ENCODE measurements around the gene MUC3A. TPM values are rescaled to one million over a fixed set of nuclear protein-coding genes. Genes with fewer than 3 reads are reported as not detected.
"Not testable (repeated sequence)": the region's sequence is repeated elsewhere in the genome, so short reads cannot be mapped to it uniquely, and the experiment has no call there.

Gene MUC3A
- total and polyA plus RNA-seq, 2 experiments from 2014 or later, result 16.3 to 44.4 TPM

GRCh38 chr7:100991631-100992030, 42.3 kb downstream of the MUC3A start (continued):
- TF ChIP-seq JUNB (IDR thresholded peaks at IDR 0.05; ENCODE audit: unreplicated experiment), result no peak
- no peak for TF ChIP-seq ETS1 (IDR thresholded peaks at IDR 0.05)
- TF ChIP-seq CTCF (conservative IDR thresholded peaks at IDR 0.05; ENCODE audit: low read depth in 2 of 2), result no peak
- TF ChIP-seq EZH2phosphoT487 (IDR thresholded peaks at IDR 0.05; ENCODE audit: unreplicated experiment), result no peak

- H3K4me3 Mint-ChIP-seq; ATAC-seq; H3K4me1 ChIP-seq (ENCODE audit: insufficient read depth); H3K36me3 Mint-ChIP-seq (ENCODE audit: low read depth); H3K27ac ChIP-seq (ENCODE audit: low read depth); H3K36me3 ChIP-seq (ENCODE audit: insufficient read depth); H3K4me3 ChIP-seq; H3K9me3 Mint-ChIP-seq; H3K4me1 Mint-ChIP-seq; H3K27me3 Mint-ChIP-seq (ENCODE audit: insufficient read depth, low read depth, poor library complexity); H3F3A ChIP-seq (replicated peaks; ENCODE audit: low read depth); H4K20me1 ChIP-seq (replicated peaks; ENCODE audit: insufficient read depth); DNase-seq (ENCODE audit: low spot score); H3K79me2 ChIP-seq (replicated peaks; ENCODE audit: insufficient read depth); H3K4me2 ChIP-seq; H3K27ac Mint-ChIP-seq; H3K27me3 ChIP-seq (ENCODE audit: insufficient read depth); H2AFZ ChIP-seq; H3K9me2 ChIP-seq (ENCODE audit: insufficient read depth): not testable (repeated sequence)
Measured at GRCh38 chr7:100992280-100992679, 42.9 kb downstream of the MUC3A start.

GRCh38 chr7:100994671-100995070, 45.3 kb downstream of the MUC3A start:
- not testable (repeated sequence) for H3K4me2 ChIP-seq; H3F3A ChIP-seq (replicated peaks; ENCODE audit: low read depth); H3K27ac ChIP-seq (ENCODE audit: low read depth); H3K27me3 ChIP-seq (ENCODE audit: insufficient read depth); H4K20me1 ChIP-seq (replicated peaks; ENCODE audit: insufficient read depth); H3K36me3 ChIP-seq (ENCODE audit: insufficient read depth); H3K36me3 Mint-ChIP-seq (ENCODE audit: low read depth); DNase-seq (ENCODE audit: low spot score); H3K9me2 ChIP-seq (ENCODE audit: insufficient read depth); ATAC-seq; H3K4me3 ChIP-seq; H3K4me1 ChIP-seq (ENCODE audit: insufficient read depth); H3K4me1 Mint-ChIP-seq; H3K9me3 Mint-ChIP-seq; H3K4me3 Mint-ChIP-seq; H3K79me2 ChIP-seq (replicated peaks; ENCODE audit: insufficient read depth); H3K27me3 Mint-ChIP-seq (ENCODE audit: insufficient read depth, low read depth, poor library complexity); H3K27ac Mint-ChIP-seq; H2AFZ ChIP-seq

GRCh38 chr7:100998530-100998929, 49.2 kb downstream of the MUC3A start:
- not testable (repeated sequence) for DNase-seq (ENCODE audit: low spot score); H3K4me1 ChIP-seq (ENCODE audit: insufficient read depth); H3K4me1 Mint-ChIP-seq; H3K4me3 ChIP-seq; H3K27me3 Mint-ChIP-seq (ENCODE audit: insufficient read depth, low read depth, poor library complexity); H3K27ac ChIP-seq (ENCODE audit: low read depth); H3K9me2 ChIP-seq (ENCODE audit: insufficient read depth); H3K79me2 ChIP-seq (replicated peaks; ENCODE audit: insufficient read depth); H3K27me3 ChIP-seq (ENCODE audit: insufficient read depth); ATAC-seq; H2AFZ ChIP-seq; H3F3A ChIP-seq (replicated peaks; ENCODE audit: low read depth); H4K20me1 ChIP-seq (replicated peaks; ENCODE audit: insufficient read depth); H3K4me2 ChIP-seq; H3K36me3 Mint-ChIP-seq (ENCODE audit: low read depth); H3K4me3 Mint-ChIP-seq; H3K36me3 ChIP-seq (ENCODE audit: insufficient read depth); H3K27ac Mint-ChIP-seq
- H3K9me3 Mint-ChIP-seq, result peaks cover 19% of the 10 kb centered on the region

GRCh38 chr7:100999334-100999733, 50.0 kb downstream of the MUC3A start:
- not testable (repeated sequence) for H3K27ac ChIP-seq (ENCODE audit: low read depth); H3K4me1 ChIP-seq (ENCODE audit: insufficient read depth); H3K9me2 ChIP-seq (ENCODE audit: insufficient read depth); H4K20me1 ChIP-seq (replicated peaks; ENCODE audit: insufficient read depth); H3F3A ChIP-seq (replicated peaks; ENCODE audit: low read depth); H3K4me1 Mint-ChIP-seq; DNase-seq (ENCODE audit: low spot score); H3K27me3 ChIP-seq (ENCODE audit: insufficient read depth); H3K4me3 ChIP-seq; H3K4me2 ChIP-seq; ATAC-seq; H3K4me3 Mint-ChIP-seq; H3K27ac Mint-ChIP-seq; H2AFZ ChIP-seq; H3K27me3 Mint-ChIP-seq (ENCODE audit: insufficient read depth, low read depth, poor library complexity); H3K36me3 ChIP-seq (ENCODE audit: insufficient read depth); H3K79me2 ChIP-seq (replicated peaks; ENCODE audit: insufficient read depth); H3K36me3 Mint-ChIP-seq (ENCODE audit: low read depth)
- peaks cover 19% of the 10 kb centered on the region for H3K9me3 Mint-ChIP-seq

GRCh38 chr7:101000025-101000424, 50.7 kb downstream of the MUC3A start:
- not testable (repeated sequence) for H3K4me3 ChIP-seq; H3F3A ChIP-seq (replicated peaks; ENCODE audit: low read depth); H3K79me2 ChIP-seq (replicated peaks; ENCODE audit: insufficient read depth); DNase-seq (ENCODE audit: low spot score); H3K4me2 ChIP-seq; H3K27me3 ChIP-seq (ENCODE audit: insufficient read depth); H3K36me3 Mint-ChIP-seq (ENCODE audit: low read depth); H3K4me1 Mint-ChIP-seq; H3K36me3 ChIP-seq (ENCODE audit: insufficient read depth); H3K4me1 ChIP-seq (ENCODE audit: insufficient read depth); H3K4me3 Mint-ChIP-seq; H3K9me2 ChIP-seq (ENCODE audit: insufficient read depth); H2AFZ ChIP-seq; ATAC-seq; H3K27ac Mint-ChIP-seq; H4K20me1 ChIP-seq (replicated peaks; ENCODE audit: insufficient read depth); H3K27me3 Mint-ChIP-seq (ENCODE audit: insufficient read depth, low read depth, poor library complexity); H3K27ac ChIP-seq (ENCODE audit: low read depth)
- peaks cover 19% of the 10 kb centered on the region for H3K9me3 Mint-ChIP-seq
